OCI-LY7 (cell line): Measurements from ENCODE around the gene SMARCAL1. TPM values are rescaled to one million over a fixed set of nuclear protein-coding genes. Genes with fewer than 3 reads are reported as not detected.
A peak's percentile ranks its signal among the peaks of the same experiment; 100 is the strongest.

ENCODE experiments used
- BruUV-seq: library from RNA; stranded (reverse); fragments of 400-500 nt; replicated peaks from 2 replicates; lab custom pipeline; 2021; lab: Mats Ljungman, UMichigan
- CTCF ChIA-PET: fragments of 300-600 bp; sonication (Branson Sonifier 250); formaldehyde crosslinking; loops from one replicate; lab custom pipeline; 2022; ENCODE audit warnings: antibody characterized with exemption; ENCODE audit not compliant: unreplicated experiment; lab: Charles Lee
- POLR2A ChIA-PET: fragments of 300-600 bp; sonication (Branson Sonifier 250); formaldehyde crosslinking; loops from one replicate; lab custom pipeline; 2022; ENCODE audit warnings: antibody characterized with exemption; lab: Charles Lee
- DNase-seq: peaks from one replicate; pipeline ENCODE4 v3.0.0-alpha.2; 2015; ENCODE audit warnings: low spot score
- H2AFZ ChIP-seq: fragments of 200-600 bp; sonication (generic), shearing (Covaris generic); 2 replicates; pipeline ENCODE4 v1.6.1; 2014; ENCODE audit warnings: mild to moderate bottlenecking, antibody characterized with exemption, low read length, moderate library complexity
- H3K27ac ChIP-seq: fragments of 200-600 bp; sonication (generic); 2 replicates; pipeline ENCODE4 v1.5.1; 2014; ENCODE audit warnings: mixed run types, low read depth, mild to moderate bottlenecking, moderate library complexity, low read length, inconsistent platforms; ENCODE audit not compliant: poor library complexity, severe bottlenecking
- H3K36me3 ChIP-seq: fragments of 200-600 bp; sonication (generic); 2 replicates; pipeline ENCODE4 v1.6.1; 2014; ENCODE audit warnings: mild to moderate bottlenecking, antibody characterized with exemption, low read length, moderate library complexity, mixed read lengths; ENCODE audit not compliant: insufficient read depth
- H3K4me1 ChIP-seq: fragments of 200-600 bp; sonication (generic); 2 replicates; pipeline ENCODE4 v1.5.1; 2014; ENCODE audit warnings: mild to moderate bottlenecking, low read length; ENCODE audit not compliant: insufficient read depth, poor library complexity, severe bottlenecking
- H3K4me2 ChIP-seq: fragments of 200-600 bp; sonication (generic); 2 replicates; pipeline ENCODE4 v1.6.1; 2014; ENCODE audit warnings: mild to moderate bottlenecking, low read length
- H3K4me3 ChIP-seq: fragments of 200-600 bp; sonication (generic); 2 replicates; pipeline ENCODE4 v1.5.1; 2014; ENCODE audit warnings: mild to moderate bottlenecking, low read depth, low read length; ENCODE audit not compliant: poor library complexity, severe bottlenecking
- H3K79me2 ChIP-seq: fragments of 200-600 bp; sonication (generic); 2 replicates; pipeline ENCODE4 v1.6.1; 2016; ENCODE audit warnings: low read depth, mild to moderate bottlenecking, low read length, moderate library complexity, mixed read lengths; ENCODE audit not compliant: insufficient read depth
- H3K9me2 ChIP-seq: fragments of 200-600 bp; sonication (generic); 2 replicates; pipeline ENCODE4 v1.6.1; 2016; ENCODE audit warnings: mild to moderate bottlenecking, low read length, mixed read lengths; ENCODE audit not compliant: insufficient read depth
- H3K9me3 ChIP-seq: fragments of 200-600 bp; sonication (generic); 2 replicates; pipeline ENCODE4 v1.6.1; 2014; ENCODE audit warnings: mild to moderate bottlenecking, mixed run types, low read length, mixed read lengths
- H4K20me1 ChIP-seq: fragments of 200-600 bp; sonication (generic); 2 replicates; pipeline ENCODE4 v1.6.1; 2014; ENCODE audit warnings: mild to moderate bottlenecking, antibody characterized with exemption, low read length, moderate library complexity, mixed read lengths; ENCODE audit not compliant: insufficient read depth
- EZH2phosphoT487 ChIP-seq: fragments of 200-600 bp; sonication (generic); IDR thresholded peaks from 2 replicates; pipeline ENCODE4 v1.6.1; 2018; ENCODE audit warnings: low read depth, borderline replicate concordance, mild to moderate bottlenecking, mixed run types, antibody characterized with exemption, low read length, moderate library complexity, mixed read lengths
- intact Hi-C: fragments of 100-400 bp; cut with micrococcal nuclease; formaldehyde crosslinking; loops from one replicate; pipeline ENCODE4 v1.10.0; 2022; ENCODE audit not compliant: unreplicated experiment
- total RNA-seq, 2 experiments: library from RNA; depleted of rRNA in 1 of 2; stranded (reverse); fragments of >200 nt in 1 of 2; shearing (Covaris generic) in 1 of 2; gene quantifications; 2 replicates each; pipeline ENCODE4 v1.2.3, GENCODE V29; 2014 to 2022
- TF ChIP-seq, protein P1 (sequence below): fragments of 200-600 bp; sonication (generic); conservative IDR thresholded peaks from 2 replicates; pipeline ENCODE4 v1.5.1; 2014; ENCODE audit warnings: mild to moderate bottlenecking, antibody characterized with exemption, low read length, moderate library complexity, mixed read lengths

Gene SMARCAL1
- total RNA-seq, 2 experiments from 2014 or later: 12.2 to 26.1 TPM

DNA sequence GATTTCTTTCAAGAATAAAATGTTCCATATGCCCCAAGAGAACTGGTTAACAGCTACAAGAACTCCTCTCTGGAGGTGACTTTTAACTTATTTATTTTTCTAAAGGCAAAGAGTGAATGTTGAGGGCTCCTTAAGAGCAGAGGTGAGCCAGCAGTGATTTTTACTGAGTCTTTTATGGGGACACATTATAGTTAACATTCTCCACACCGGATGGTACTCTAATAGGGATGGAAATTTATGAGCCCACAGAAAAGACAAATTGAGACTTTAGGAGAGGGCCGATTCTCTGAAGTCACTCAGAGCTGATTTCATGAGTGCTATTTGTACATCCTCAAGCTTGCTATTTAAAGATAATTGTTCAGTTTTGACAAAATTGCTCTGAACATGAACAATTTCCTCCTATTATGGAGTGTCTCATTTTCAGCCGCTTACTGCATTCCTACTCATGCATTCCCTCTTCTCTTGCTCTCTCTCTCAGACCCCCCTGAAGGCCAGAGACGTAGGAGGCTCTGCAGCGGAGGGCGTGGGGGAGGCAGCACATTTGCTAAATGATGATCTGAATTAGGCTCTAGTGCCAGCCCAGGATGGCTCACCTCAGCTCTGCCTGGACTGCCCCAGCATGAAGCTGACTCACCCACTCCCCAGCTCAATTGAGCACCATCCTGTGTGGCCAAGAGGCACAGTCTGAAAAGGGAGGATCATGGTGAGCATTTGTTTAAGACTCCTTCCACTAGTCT, 80.5 kb downstream of the SMARCAL1 start:
- intact Hi-C loops: loop anchor here (10.0 kb wide), 1 partner anchor 1678 kb away; no protein-coding TSS in a partner anchor
- no peak for TF ChIP-seq EZH2phosphoT487
- TF ChIP-seq, protein P1, sequence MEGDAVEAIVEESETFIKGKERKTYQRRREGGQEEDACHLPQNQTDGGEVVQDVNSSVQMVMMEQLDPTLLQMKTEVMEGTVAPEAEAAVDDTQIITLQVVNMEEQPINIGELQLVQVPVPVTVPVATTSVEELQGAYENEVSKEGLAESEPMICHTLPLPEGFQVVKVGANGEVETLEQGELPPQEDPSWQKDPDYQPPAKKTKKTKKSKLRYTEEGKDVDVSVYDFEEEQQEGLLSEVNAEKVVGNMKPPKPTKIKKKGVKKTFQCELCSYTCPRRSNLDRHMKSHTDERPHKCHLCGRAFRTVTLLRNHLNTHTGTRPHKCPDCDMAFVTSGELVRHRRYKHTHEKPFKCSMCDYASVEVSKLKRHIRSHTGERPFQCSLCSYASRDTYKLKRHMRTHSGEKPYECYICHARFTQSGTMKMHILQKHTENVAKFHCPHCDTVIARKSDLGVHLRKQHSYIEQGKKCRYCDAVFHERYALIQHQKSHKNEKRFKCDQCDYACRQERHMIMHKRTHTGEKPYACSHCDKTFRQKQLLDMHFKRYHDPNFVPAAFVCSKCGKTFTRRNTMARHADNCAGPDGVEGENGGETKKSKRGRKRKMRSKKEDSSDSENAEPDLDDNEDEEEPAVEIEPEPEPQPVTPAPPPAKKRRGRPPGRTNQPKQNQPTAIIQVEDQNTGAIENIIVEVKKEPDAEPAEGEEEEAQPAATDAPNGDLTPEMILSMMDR: no peak

DNA sequence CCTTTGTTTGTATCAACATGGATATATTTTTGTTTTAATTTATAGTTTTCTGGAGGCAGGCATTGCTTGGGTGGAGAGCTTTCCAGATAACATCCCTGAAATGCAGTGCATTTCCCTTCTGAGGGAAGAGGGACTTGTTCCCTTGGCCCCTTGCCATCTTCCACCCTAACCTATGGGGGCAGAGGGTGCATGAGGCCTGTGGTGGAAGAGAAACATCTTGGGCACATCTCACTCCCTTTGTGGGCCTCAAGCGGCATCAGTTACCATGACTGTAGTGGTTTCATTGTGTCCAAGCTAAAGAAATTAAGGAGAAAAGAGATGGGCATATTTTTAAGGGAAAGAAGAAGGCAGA, 81.0 kb downstream of the SMARCAL1 start:
- Histone ChIP-seq H3K36me3 (0 out of 2 replicates have a peak, but pooled peaks cover 6% of the 10 kb centered on the region), H4K20me1 (no peaks in the 10 kb centered on the region), H3K9me2 (no peaks in the 10 kb centered on the region), H3K4me1 (peaks cover 31% of the 10 kb centered on the region), H3K79me2 (peaks cover 11% of the 10 kb centered on the region; the same call in 1 of the 2 replicates), H2AFZ (no peak overlapping the region), H3K4me2 (no peak overlapping the region), H3K4me3 (no peak overlapping the region), H3K27ac (no peak overlapping the region), H3K9me3 (no peaks in the 10 kb centered on the region)
- DNase-seq: no peak
- intact Hi-C loops: loop anchor here (10.0 kb wide), 1 partner anchor 1679 kb away; no protein-coding TSS in a partner anchor
- CTCF ChIA-PET: no interaction called here
- TF ChIP-seq EZH2phosphoT487: no peak
- TF ChIP-seq, protein P1: no peak
- BruUV-seq: no TSS peak
- POLR2A ChIA-PET: no interaction called here

More for the DNA sequence above, 80.5 kb downstream of the SMARCAL1 start:
- peak overlapping the region; percentile 36 for H3K4me2 ChIP-seq
- H3K4me1 ChIP-seq: peaks cover 28% of the 10 kb centered on the region
- no peaks in the 10 kb centered on the region for H3K9me2 ChIP-seq
- POLR2A ChIA-PET: no interaction called here
- H4K20me1 ChIP-seq: no peaks in the 10 kb centered on the region
- H3K27ac ChIP-seq: peak overlapping the region; percentile 16
- peaks cover 6% of the 10 kb centered on the region; the same call in 1 of the 2 replicates for H3K79me2 ChIP-seq
- H3K36me3 ChIP-seq: 0 out of 2 replicates have a peak, but pooled peaks cover 6% of the 10 kb centered on the region
- no TSS peak for BruUV-seq
- peak overlapping the region; percentile 76 for H2AFZ ChIP-seq
- no peak for DNase-seq
- H3K9me3 ChIP-seq: no peaks in the 10 kb centered on the region
- H3K4me3 ChIP-seq: peak overlapping the region; percentile 10
- CTCF ChIA-PET: no interaction called here

DNA sequence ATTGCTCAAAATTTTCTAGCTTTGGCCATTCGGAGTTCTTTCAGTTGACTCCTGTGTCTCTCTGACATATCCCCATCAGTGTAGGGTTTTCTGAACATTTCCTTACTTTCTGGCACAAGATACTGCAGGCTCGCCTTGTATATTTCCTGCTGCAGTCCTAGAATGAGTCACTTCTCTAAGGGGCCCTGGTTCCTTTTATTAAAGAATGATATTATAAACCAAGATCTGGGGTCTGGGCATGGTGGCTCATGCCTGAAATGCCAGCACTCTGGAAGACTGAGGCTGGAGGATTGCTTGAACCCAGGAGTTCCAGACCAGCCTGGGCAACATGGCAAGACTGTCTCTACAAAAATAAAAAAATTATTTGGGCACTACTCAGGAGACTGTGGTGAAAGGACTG, 83.4 kb downstream of the SMARCAL1 start:
- peaks cover 18% of the 10 kb centered on the region for H4K20me1 ChIP-seq
- H3K4me2 ChIP-seq: no peak overlapping the region
- no peak overlapping the region for H3K4me3 ChIP-seq
- CTCF ChIA-PET: no interaction called here
- H3K9me2 ChIP-seq: no peaks in the 10 kb centered on the region
- POLR2A ChIA-PET: no interaction called here
- peaks cover 25% of the 10 kb centered on the region for H3K36me3 ChIP-seq
- BruUV-seq: no TSS peak
- no peak overlapping the region for H2AFZ ChIP-seq
- H3K27ac ChIP-seq: no peak overlapping the region
- H3K4me1 ChIP-seq: peaks cover 42% of the 10 kb centered on the region
- peaks cover 35% of the 10 kb centered on the region for H3K79me2 ChIP-seq
- TF ChIP-seq EZH2phosphoT487: no peak
- TF ChIP-seq, protein P1: no peak
- intact Hi-C loops: loop anchor here (10.0 kb wide), 1 partner anchor 1681 kb away; no protein-coding TSS in a partner anchor
- H3K9me3 ChIP-seq: no peaks in the 10 kb centered on the region
- DNase-seq: no peak
